ENCODE data around the gene ERICH4.
"Not testable (repeated sequence)": the region's sequence is repeated elsewhere in the genome, so short reads cannot be mapped to it uniquely, and the experiment has no call there.

The ERICH4 gene

DNA sequence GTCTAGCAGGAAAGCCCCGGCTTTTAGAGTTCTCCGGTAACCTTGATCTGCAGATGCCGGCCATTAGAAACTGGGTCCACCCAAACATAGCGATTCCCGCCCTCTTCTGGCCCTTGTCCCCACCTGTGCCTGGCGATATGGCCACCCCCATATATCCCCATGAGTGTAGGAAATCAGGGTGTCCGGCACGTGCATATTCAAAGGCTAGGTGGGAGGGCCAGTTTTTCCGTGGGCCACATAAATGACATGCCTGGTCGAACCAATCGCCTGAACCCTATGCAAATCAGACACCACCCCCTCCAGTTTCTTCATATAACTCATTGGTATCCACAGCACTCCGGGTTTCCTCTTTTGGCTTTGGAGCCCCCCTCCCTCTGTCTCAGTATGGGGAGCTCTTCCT lies 37.4 kb downstream of the ERICH4 start:
- ATAC-seq (ENCODE audit: insufficient read depth, low read depth), result no peak
- H3K27me3 ChIP-seq (ENCODE audit: insufficient read depth, low read length, poor library complexity), result peaks cover 16% of the 10 kb centered on the region
- H3K27ac ChIP-seq (ENCODE audit: low read length), result no peak overlapping the region
- H3K79me2 ChIP-seq (ENCODE audit: insufficient read depth, low read length), result no peaks in the 10 kb centered on the region
- no peaks in the 10 kb centered on the region for H3K36me3 ChIP-seq (ENCODE audit: insufficient read depth, low read length)
- H2AFZ ChIP-seq (ENCODE audit: low read depth, low read length), result no peak overlapping the region; the same call in 1 of the 2 replicates
- no peaks in the 10 kb centered on the region for H3K9me3 ChIP-seq (ENCODE audit: insufficient read depth, low read length, severe bottlenecking)
- H3K4me2 ChIP-seq (ENCODE audit: insufficient read depth, low read length), result no peak overlapping the region
- no peaks in the 10 kb centered on the region for H3K4me1 ChIP-seq (ENCODE audit: insufficient read depth, low read length)
- H4K20me1 ChIP-seq (ENCODE audit: insufficient read depth, low read length), result no peaks in the 10 kb centered on the region
- H3K9ac ChIP-seq (ENCODE audit: low read depth, low read length), result no peak overlapping the region
- DNase-seq, result no peak
- TF ChIP-seq, protein P1, sequence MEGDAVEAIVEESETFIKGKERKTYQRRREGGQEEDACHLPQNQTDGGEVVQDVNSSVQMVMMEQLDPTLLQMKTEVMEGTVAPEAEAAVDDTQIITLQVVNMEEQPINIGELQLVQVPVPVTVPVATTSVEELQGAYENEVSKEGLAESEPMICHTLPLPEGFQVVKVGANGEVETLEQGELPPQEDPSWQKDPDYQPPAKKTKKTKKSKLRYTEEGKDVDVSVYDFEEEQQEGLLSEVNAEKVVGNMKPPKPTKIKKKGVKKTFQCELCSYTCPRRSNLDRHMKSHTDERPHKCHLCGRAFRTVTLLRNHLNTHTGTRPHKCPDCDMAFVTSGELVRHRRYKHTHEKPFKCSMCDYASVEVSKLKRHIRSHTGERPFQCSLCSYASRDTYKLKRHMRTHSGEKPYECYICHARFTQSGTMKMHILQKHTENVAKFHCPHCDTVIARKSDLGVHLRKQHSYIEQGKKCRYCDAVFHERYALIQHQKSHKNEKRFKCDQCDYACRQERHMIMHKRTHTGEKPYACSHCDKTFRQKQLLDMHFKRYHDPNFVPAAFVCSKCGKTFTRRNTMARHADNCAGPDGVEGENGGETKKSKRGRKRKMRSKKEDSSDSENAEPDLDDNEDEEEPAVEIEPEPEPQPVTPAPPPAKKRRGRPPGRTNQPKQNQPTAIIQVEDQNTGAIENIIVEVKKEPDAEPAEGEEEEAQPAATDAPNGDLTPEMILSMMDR (IDR thresholded peaks at IDR 0.05; ENCODE audit: borderline replicate concordance, extremely low read depth, low read length, poor library complexity, severe bottlenecking), result no peak
- TF ChIP-seq EZH2 (IDR thresholded peaks at IDR 0.05; ENCODE audit: borderline replicate concordance, low read depth, low read length, severe bottlenecking), result no peak
- H3K4me3 ChIP-seq (ENCODE audit: low read depth in 1 of 2, low read length in 2 of 2), result no peak overlapping the region

DNA sequence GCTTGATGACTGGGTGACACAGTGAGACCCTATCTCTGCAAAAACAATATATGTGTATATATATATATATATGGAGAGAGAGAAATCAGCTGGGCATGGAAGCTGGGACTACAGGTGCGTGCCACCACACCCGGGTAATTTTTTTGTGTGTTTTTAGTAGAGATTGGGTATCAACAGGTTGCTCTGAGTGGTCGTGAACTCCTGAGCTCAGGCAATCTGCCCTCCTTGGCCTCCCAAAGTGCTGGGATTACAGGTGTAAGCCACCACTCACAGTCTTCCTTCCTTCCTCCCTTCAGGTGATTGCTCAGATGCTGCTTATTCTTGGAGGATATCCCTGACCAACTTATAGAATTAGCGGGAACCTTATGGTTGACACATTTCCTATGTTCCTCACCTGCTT lies 41.9 kb downstream of the ERICH4 start:
- Histone ChIP-seq H3K4me1 (ENCODE audit: insufficient read depth, low read length) (no peaks in the 10 kb centered on the region), H3K27me3 (ENCODE audit: insufficient read depth, low read length, poor library complexity) (peaks cover 7% of the 10 kb centered on the region), H3K27ac (ENCODE audit: low read length) (no peak overlapping the region)

DNA sequence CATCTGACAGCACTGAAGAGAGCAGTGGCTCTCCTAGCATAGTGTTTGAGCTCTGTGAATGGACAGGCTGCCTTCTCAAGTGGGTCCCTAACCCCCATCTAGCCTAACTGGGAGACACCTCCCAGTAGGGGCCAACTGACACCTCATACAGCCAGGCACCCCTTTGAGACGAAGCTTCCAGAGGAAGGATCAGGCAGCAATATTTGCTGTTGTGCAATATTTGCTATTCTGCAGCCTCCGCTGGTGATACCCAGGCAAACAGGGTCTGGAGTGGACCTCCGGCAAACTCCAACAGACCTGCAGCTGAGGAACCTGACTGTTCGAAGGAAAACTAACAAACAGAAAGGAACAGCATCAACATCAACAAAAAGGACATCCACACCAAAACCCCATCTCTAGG lies 44.0 kb downstream of the ERICH4 start:
- H2AFZ ChIP-seq (ENCODE audit: low read depth, low read length); DNase-seq; H3K27ac ChIP-seq (ENCODE audit: low read length); H3K4me3 ChIP-seq (ENCODE audit: low read depth in 1 of 2, low read length in 2 of 2); H4K20me1 ChIP-seq (ENCODE audit: insufficient read depth, low read length); ATAC-seq (ENCODE audit: insufficient read depth, low read depth); H3K27me3 ChIP-seq (ENCODE audit: insufficient read depth, low read length, poor library complexity); H3K9me3 ChIP-seq (ENCODE audit: insufficient read depth, low read length, severe bottlenecking); H3K79me2 ChIP-seq (ENCODE audit: insufficient read depth, low read length); H3K4me1 ChIP-seq (ENCODE audit: insufficient read depth, low read length); H3K36me3 ChIP-seq (ENCODE audit: insufficient read depth, low read length); H3K9ac ChIP-seq (ENCODE audit: low read depth, low read length); H3K4me2 ChIP-seq (ENCODE audit: insufficient read depth, low read length): not testable (repeated sequence)

More for the DNA sequence above, 41.9 kb downstream of the ERICH4 start:
- no peak overlapping the region for H3K4me2 ChIP-seq (ENCODE audit: insufficient read depth, low read length)
- no peaks in the 10 kb centered on the region for H3K36me3 ChIP-seq (ENCODE audit: insufficient read depth, low read length)
- H4K20me1 ChIP-seq (ENCODE audit: insufficient read depth, low read length), result no peaks in the 10 kb centered on the region
- H3K9me3 ChIP-seq (ENCODE audit: insufficient read depth, low read length, severe bottlenecking), result no peaks in the 10 kb centered on the region
- H3K9ac ChIP-seq (ENCODE audit: low read depth, low read length), result no peak overlapping the region
- DNase-seq (no peak), ATAC-seq (ENCODE audit: insufficient read depth, low read depth) (no peak)
- H3K4me3 ChIP-seq (ENCODE audit: low read depth in 1 of 2, low read length in 2 of 2), result no peak overlapping the region
- TF ChIP-seq EZH2 (IDR thresholded peaks at IDR 0.05; ENCODE audit: borderline replicate concordance, low read depth, low read length, severe bottlenecking), result no peak
- TF ChIP-seq, protein P1 (IDR thresholded peaks at IDR 0.05; ENCODE audit: borderline replicate concordance, extremely low read depth, low read length, poor library complexity, severe bottlenecking), result no peak
- H2AFZ ChIP-seq (ENCODE audit: low read depth, low read length), result no peak overlapping the region
- H3K79me2 ChIP-seq (ENCODE audit: insufficient read depth, low read length), result no peaks in the 10 kb centered on the region

DNA sequence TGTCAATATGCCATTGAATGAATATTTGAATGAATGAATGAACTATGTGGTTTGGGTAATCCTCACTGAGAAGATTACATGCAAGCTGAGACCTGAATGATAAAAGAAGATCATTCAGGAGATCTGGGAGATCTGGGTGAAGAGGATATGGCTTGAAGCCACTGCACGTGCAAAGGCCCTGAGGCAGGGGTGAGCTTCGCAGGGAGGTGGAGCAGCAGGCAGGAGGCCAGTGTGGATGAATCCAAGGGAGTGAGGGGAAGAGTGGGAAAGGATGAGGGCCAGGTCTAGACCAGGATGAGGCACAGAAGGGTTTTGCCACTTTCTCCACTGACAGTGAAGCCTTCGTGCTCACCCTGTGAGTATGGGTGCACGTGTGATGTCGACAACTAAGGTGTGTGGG lies 49.9 kb downstream of the ERICH4 start:
- ATAC-seq (ENCODE audit: insufficient read depth, low read depth), result no peak
- Histone ChIP-seq H4K20me1 (ENCODE audit: insufficient read depth, low read length) (no peaks in the 10 kb centered on the region), H3K36me3 (ENCODE audit: insufficient read depth, low read length) (no peaks in the 10 kb centered on the region), H3K27ac (ENCODE audit: low read length) (no peak overlapping the region), H3K4me1 (ENCODE audit: insufficient read depth, low read length) (no peaks in the 10 kb centered on the region), H3K9ac (ENCODE audit: low read depth, low read length) (no peak overlapping the region), H3K27me3 (ENCODE audit: insufficient read depth, low read length, poor library complexity) (no peaks in the 10 kb centered on the region), H3K9me3 (ENCODE audit: insufficient read depth, low read length, severe bottlenecking) (no peaks in the 10 kb centered on the region), H3K4me3 (ENCODE audit: low read depth in 1 of 2, low read length in 2 of 2) (no peak overlapping the region), H2AFZ (ENCODE audit: low read depth, low read length) (no peak overlapping the region), H3K4me2 (ENCODE audit: insufficient read depth, low read length) (no peak overlapping the region), H3K79me2 (ENCODE audit: insufficient read depth, low read length) (no peaks in the 10 kb centered on the region)
- no peak for DNase-seq
- TF ChIP-seq, protein P1 (IDR thresholded peaks at IDR 0.05; ENCODE audit: borderline replicate concordance, extremely low read depth, low read length, poor library complexity, severe bottlenecking), result no peak
- TF ChIP-seq EZH2 (IDR thresholded peaks at IDR 0.05; ENCODE audit: borderline replicate concordance, low read depth, low read length, severe bottlenecking), result no peak

All from DND-41 (cell line).